Pancreas (tissue), 10 donors: ENCODE data around the gene ADRB2. TPM values are rescaled to one million over a fixed set of nuclear protein-coding genes. Genes with fewer than 3 reads are reported as not detected.

Experiments used
- ATAC-seq, 4 donors: fragments of 200-7000 bp; cut with Tn5 transposase; one replicate each; pipeline versions ENCODE4 v1.8.0 to v1.9.1; 2020; ENCODE audit warnings: mild to moderate bottlenecking in 4 of 4, moderate library complexity in 4 of 4
- DNase-seq, 6 donors: peaks; one replicate each; pipeline ENCODE4 v3.0.0-alpha.2; 2020
- FAIRE-seq: peaks from 2 replicates; lab custom pipeline; 2012; peaks lifted over from hg19 to GRCh38; lab: Jason Lieb, UNC
- H3K27ac ChIP-seq, 4 donors: fragments of 200-600 bp; sonication (generic); 1 replicate in 3 of 4; 2 replicates in 1 of 4; pipeline versions ENCODE4 v1.5.0 to v1.8.0; 2020
- H3K27me3 ChIP-seq, 4 donors: fragments of 200-600 bp; one replicate each; pipeline ENCODE4 v1.8.0; 2021
- H3K36me3 ChIP-seq, 3 donors: fragments of 200-600 bp; sonication (generic) in 1 of 3; one replicate each; pipeline versions ENCODE4 v1.5.0 to v1.8.0; 2020 to 2021
- H3K4me1 ChIP-seq, 3 donors: fragments of 200-600 bp; one replicate each; pipeline ENCODE4 v1.8.0; 2021
- H3K4me3 ChIP-seq, 4 donors: fragments of 200-600 bp; sonication (generic) in 2 of 4; one replicate each; pipeline versions ENCODE4 v1.5.0 to v1.8.0; 2020 to 2021
- H3K9me3 ChIP-seq, 4 donors: fragments of 200-600 bp; one replicate each; pipeline ENCODE4 v1.8.0; 2021
- CTCF ChIP-seq, 4 donors: fragments of 200-600 bp; sonication (generic) in 3 of 4; IDR thresholded peaks; one replicate each; pipeline versions ENCODE4 v1.5.0 to v1.8.0; 2021; ENCODE audit warnings: antibody characterized with exemption in 4 of 4
- WGBS, 2 donors: extraction: QIAGEN DNeasy Blood & Tissue Kit; methylation state at CpG; one replicate each; pipeline ENCODE4 v1.1.7; 2013; 5-methylcytosine and 5-hydroxymethylcytosine counted together
- intact Hi-C, 3 donors: fragments of 100-400 bp; cut with DNase I; formaldehyde crosslinking; loops; one replicate each; pipeline versions ENCODE4 v1.11.1 to v1.14.2; 2022
- polyA plus RNA-seq, 2 donors: library from polyadenylated mRNA; stranded (reverse); fragments of 200-250 nt; gene quantifications; one replicate each; pipeline ENCODE4 v1.2.3, GENCODE V29; 2013
- total RNA-seq, 6 donors: library from RNA; stranded (reverse); fragmentation: NEBNext Ultra II Directional in 4 of 6; extraction: Animal tissue kit (Norgen Biotek cat#: 25700) in 4 of 6; gene quantifications; one replicate each; pipeline versions ENCODE4 v1.2.1 to v1.2.4, GENCODE V29; 2021 to 2023
- donor health status: healthy with polysubstance abuse.
- donor health status: DM: no; HTN: no; CAD: no; lungs with moderate emphysema.
- donor health status: DM: no; HTN: no; CAD: no.
- donor health status: control.
- donor health status: control.
- donor health status: Bipolar disorder and iron deficiency.
- donor health status: DM: yes; HTN: yes; CAD: no.
- donor health status: DM: no; HTN: no; CAD: no.
- donor health status: DM: no; HTN: no; CAD: no.
- donor health status: DM: yes; HTN: yes; CAD: no.

ADRB2 gene
- total and polyA plus RNA-seq, 8 donors, result 0.09 to 1.1 (median 0.48) TPM

- FAIRE-seq, result no peak
- H3K4me3 ChIP-seq, result no peak overlapping the region
- no peak for DNase-seq
- H3K27ac ChIP-seq, result no peak overlapping the region
- no peak for TF ChIP-seq CTCF (IDR thresholded peaks at IDR 0.05)
- ATAC-seq, result no peak
- H3K4me1 ChIP-seq, result no peaks in the 10 kb centered on the region
- intact Hi-C loops, result no loop called here
- H3K9me3 ChIP-seq, result no peaks in the 10 kb centered on the region
- H3K36me3 ChIP-seq, result no peaks in the 10 kb centered on the region
- no peaks in the 10 kb centered on the region for H3K27me3 ChIP-seq
These were observed 41.2 kb upstream of the ADRB2 start for GRCh38 chr5:148785223-148785622.

- no peak overlapping the region for H3K4me3 ChIP-seq
- no peak for TF ChIP-seq CTCF (IDR thresholded peaks at IDR 0.05)
- ATAC-seq, result no peak
- no peaks in the 10 kb centered on the region for H3K27me3 ChIP-seq
- no peaks in the 10 kb centered on the region for H3K9me3 ChIP-seq
- no peak for FAIRE-seq
- H3K4me1 ChIP-seq, result no peaks in the 10 kb centered on the region
- no peaks in the 10 kb centered on the region for H3K36me3 ChIP-seq
- DNase-seq, result no peak
- intact Hi-C loops, result no loop called here
- H3K27ac ChIP-seq, result no peak overlapping the region
These were observed 40.0 kb upstream of the ADRB2 start for GRCh38 chr5:148786456-148786855.

DNA sequence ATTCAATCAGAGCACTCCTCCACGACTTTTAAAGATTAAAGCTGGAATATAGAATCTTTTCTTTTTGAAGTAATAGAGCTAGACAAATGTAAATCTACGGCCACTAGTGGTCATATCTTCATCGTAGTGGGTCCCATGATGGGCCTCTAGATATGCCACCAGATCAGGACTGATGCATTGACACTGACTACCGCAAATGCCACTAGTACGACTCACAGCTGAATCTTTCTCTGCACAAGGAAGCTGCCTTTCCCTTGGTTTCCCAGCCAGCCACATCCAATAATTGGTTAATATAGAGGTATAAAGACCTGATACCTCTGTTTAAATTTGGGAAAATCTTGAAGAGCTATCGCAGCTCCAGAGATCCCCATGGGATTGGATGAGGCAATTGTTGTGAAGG is 37.8 kb upstream of the ADRB2 start:
- no peaks in the 10 kb centered on the region for H3K4me1 ChIP-seq
- no peak for DNase-seq
- H3K27me3 ChIP-seq, result no peaks in the 10 kb centered on the region
- no peak for ATAC-seq
- FAIRE-seq, result no peak
- no peak overlapping the region for H3K4me3 ChIP-seq
- H3K27ac ChIP-seq, result no peak overlapping the region
- no peaks in the 10 kb centered on the region for H3K36me3 ChIP-seq
- no peaks in the 10 kb centered on the region for H3K9me3 ChIP-seq
- intact Hi-C loops, result no loop called here
- WGBS, 2 donors, result 78 to 86% methylated on average over 6 of the region's 6 CpGs
- TF ChIP-seq CTCF (IDR thresholded peaks at IDR 0.05), result no peak

- 76 to 86% methylated on average over 8 of the region's 8 CpGs for WGBS, 2 donors
These were observed 35.7 kb upstream of the ADRB2 start for GRCh38 chr5:148790545-148791333.

More at GRCh38 chr5:148790545-148791333, 35.7 kb upstream of the ADRB2 start:
- no peaks in the 10 kb centered on the region for H3K27me3 ChIP-seq
- H3K9me3 ChIP-seq, result no peaks in the 10 kb centered on the region
- no peak for TF ChIP-seq CTCF (IDR thresholded peaks at IDR 0.05)
- DNase-seq, result no peak
- intact Hi-C loops, result no loop called here
- ATAC-seq, result no peak
- H3K36me3 ChIP-seq, result no peaks in the 10 kb centered on the region
- H3K4me1 ChIP-seq, result no peaks in the 10 kb centered on the region
- H3K27ac ChIP-seq, result no peak overlapping the region
- H3K4me3 ChIP-seq, result no peak overlapping the region
- no peak for FAIRE-seq
